ENCODE results near the gene C7orf57.
A peak's percentile ranks its signal among the peaks of the same experiment; 100 is the strongest.

Gene C7orf57

DNA sequence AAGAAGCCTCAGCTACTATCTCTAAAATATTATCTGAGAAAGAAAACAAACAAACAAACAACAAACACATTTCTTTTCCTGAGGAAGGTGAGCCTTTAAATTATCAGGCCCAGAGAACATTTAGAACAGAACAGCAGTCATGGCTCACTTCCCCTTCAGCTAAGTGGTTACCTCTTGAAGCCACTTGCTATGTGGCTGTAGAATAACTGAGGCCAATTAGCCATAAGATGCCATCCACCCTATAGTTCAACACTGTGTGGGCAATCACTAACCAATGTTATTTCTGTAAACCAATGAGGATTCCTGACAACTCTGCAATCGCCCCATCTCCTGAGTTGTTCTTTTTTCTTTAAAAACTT lies 50.1 kb downstream of the C7orf57 start:
- DNase-seq (ENCODE audit: low read depth): no peak

DNA sequence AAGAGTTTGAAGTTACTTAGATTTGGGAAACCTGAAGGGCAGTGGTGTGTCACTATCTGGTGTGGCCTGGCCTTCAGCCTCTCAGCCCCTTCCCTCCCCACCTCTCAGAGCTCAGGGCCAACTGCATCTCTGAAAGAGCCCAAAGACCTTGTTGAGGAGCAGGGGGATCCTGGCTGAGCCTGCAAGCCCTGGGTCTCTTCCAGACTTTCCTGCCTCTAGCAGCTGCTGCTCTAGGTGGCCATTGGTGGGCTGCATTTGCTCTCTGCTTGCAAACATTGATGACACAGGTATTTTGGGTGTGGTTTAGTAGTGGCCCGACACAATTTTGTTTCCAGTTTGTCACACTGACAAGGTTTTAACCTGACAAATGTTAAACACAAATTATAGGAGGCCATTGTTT lies 50.6 kb downstream of the C7orf57 start:
- DNase-seq (ENCODE audit: low read depth): no peak

DNA sequence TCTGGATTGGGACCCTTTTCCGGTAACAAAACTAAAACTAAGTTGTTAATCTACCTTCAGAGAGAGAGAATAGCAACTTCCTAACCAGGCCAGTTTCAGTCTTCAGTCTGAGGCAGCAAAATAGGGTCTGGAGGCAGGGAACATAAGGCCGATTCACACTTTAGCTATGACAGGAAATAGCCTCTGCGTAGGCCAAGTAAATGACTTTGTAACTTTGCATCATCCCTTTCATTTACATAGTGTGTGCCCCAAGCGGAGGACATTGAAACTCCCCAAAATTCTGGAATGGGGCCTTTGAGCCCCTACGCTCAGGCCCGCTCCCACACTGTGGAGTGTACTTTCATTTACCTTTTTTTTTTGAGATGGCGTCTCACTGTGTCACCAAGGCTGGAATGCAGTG lies 52.0 kb downstream of the C7orf57 start:
- DNase-seq (ENCODE audit: low read depth): no peak

DNA sequence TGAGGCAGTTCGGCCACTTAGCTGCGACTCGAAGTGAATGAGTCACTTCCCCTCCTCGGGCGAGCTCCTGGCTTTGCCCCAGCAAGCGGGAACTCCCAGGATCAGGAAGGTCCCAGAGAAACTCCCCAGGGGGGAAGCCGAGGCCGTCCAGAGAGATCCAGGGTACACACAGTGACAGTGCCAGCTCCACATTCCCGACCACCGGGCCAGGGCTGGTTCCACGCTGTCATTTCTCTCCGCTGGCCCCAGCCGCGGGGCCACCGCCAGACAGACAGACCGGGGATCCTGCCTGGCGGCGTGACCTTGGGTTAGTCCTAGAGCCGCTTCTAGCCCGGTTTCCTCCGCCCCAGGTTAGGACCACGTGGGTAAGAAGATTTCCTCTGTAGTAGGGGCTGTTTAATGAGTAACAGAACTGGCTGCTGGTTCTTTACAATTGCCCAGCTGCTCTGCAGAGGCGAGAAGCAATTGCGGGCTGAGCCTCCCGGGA lies 53.3 kb downstream of the C7orf57 start:
- DNase-seq (ENCODE audit: low read depth): no peak

DNA sequence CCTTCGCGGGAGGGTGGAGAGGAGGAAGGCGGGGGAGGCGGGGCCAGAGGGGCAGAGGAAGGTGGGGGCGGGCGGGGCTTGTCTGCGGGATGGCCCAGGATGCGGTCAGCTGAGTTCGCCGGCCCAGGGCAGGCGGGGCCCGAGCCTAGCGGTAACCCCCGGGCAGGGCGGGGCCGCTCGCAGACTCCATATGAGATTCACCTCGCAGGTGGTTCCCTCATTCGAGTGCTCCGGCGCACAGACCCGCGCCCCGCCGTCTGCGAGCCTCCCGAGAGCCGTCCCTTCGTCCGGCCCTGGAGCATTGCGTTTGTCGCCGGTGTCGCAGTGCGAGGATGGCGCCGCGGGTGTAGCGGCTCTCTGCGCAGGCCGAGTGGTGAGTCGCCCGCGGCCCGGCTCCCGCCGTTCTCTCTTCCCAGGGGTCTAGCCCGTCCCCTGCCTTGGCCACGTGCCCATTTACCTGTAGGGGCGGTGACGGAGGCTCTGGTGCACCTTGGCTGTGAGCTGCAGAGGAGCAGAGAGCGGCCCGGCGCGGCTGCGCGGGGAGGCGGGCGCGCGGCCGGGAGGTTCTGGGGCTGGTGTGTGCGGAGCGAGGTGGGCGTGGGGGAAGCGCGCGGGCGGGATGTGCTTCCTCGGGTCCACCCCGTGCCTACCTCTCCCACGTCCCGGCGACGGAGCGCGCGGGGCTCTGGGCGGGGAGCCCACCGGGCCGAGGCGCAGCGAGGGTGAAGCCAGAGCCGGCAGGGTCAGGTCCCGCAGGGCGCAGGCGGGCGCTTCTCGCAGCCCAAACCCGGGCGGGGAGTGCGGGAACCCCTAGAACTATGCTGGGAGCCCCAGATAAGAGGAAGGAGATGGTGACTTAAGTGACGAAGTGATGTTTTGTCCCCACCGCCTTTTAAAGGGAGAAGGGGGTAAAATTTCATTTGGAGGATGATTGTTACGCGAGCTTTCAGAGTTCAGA lies 54.0 kb downstream of the C7orf57 start, which contains the start of gene UPP1:
UPP1 (plus strand) TSS at position 220 of the 958 bp plus-strand sequence. CDS start 5,519 bp downstream, outside the sequence.
- DNase-seq (ENCODE audit: low read depth): peak; percentile 81

DNA sequence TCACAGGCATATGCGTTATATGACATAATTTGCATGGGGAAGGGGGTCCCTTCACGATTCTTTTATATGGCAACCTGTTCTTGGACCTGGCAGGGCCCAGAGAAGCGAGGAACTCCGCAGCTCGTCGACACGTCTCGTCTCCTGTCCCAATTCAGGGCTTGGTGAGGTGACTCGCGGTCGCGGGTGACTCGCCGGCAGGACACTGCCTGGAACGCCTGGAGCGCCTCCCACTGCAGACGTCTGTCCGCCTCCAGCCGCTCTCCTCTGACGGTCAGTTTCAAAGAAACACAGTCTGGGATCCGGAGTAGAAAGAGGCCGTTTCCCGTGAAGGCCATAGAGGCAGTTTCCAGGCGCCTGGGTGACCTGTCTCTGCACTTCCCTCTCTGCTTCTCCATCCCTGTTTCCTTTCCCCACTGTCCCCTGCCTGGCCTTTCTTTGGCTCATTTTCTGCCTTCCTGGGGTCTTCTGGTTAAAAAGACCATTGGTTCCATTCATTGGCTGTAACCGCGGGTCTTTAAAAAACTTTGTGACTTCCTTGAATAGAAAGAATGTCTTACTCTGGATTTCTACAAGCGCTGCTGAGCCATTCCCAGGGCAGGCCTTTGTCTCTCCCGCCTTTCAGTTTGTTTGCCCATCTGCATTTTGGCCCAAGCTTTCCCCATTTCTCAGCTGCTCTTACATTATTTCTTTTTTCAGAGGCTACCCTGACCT lies 54.9 kb downstream of the C7orf57 start:
- no peak for DNase-seq (ENCODE audit: low read depth)

DNA sequence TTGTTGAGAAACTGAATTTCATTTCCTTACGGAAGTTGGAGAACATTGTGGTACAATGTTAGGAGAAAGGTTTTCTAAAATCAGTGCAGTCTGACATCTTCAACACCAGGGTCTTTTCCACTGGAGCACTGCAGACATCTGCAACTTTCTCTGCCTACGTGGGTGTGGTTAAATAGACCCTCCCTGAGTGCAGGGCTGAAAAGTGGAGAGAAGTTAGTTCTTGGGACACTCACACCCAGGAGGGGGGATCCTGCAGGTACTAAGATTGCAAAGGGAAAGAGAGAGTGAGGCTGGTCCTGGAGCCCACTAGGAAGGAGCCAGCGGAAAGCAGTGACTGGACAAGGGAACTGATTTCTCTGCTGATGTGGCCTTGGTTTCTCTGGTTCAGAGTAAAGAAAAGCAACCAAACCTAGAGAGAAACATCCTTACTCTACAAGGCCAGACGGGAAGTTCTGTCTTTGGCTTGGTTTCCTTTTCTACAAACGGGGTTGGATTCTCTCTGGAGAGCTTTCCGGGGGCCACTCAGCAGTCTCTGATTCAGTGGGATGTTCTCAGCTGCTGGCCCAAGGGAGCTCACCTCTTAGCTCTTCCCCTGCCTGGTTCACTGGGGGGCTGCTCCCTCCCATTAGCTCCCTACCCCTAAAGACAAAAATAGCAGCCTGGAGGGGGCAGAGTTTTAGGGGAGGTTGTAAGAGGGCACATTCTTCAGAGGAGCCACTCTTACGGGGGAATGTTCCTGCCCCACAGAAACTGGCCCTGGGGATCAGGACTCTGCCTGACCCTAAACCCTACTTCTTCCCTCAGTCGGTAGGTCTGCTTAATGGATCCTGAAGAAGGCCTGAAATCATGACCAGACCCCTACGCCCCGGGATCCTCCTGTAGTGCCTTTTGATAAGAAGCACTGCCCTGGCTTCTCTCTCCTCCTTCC lies 56.4 kb downstream of the C7orf57 start:
- no peak for DNase-seq (ENCODE audit: low read depth)

DNA sequence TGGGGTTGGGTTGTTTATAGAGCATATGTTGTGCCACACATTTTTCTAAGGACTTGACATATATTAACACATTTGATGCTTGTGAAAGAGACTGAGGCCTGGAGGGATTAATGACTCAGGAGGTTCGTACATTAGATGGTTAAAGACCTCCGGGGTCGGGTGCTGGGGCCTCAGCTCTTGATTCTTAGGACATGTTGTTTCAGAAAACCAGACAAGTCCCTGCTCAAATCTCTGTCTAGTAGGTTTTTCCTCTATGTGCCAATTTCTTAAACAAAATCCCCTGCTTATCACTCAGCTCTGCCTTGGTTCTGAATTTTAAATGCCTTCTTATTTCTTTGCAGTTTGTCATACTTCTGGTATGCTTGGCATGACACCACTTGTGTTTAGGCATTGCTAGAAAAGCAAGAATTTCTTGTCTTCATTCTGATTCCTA lies 59.5 kb downstream of the C7orf57 start:
- DNase-seq (ENCODE audit: low read depth): no peak

DNA sequence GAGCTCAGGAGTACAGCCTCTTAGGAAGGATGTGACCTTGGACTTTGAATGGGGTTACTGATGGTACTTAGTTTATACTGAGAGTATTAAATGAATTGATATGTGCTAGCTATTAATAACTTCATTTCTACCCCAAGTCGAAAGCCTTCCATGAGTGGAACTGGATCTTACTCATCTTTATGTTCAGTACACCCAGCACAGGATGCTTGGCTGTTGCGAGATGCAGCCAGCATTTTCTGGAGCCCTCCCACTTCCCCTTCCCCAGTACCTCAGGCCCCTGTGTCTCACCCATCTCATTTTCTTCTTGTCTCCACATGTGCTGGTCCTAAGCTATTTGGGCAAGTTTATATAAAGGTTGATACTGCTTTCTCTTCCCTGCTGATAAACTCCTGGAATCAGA lies 60.9 kb downstream of the C7orf57 start:
- DNase-seq (ENCODE audit: low read depth): no peak

DNA sequence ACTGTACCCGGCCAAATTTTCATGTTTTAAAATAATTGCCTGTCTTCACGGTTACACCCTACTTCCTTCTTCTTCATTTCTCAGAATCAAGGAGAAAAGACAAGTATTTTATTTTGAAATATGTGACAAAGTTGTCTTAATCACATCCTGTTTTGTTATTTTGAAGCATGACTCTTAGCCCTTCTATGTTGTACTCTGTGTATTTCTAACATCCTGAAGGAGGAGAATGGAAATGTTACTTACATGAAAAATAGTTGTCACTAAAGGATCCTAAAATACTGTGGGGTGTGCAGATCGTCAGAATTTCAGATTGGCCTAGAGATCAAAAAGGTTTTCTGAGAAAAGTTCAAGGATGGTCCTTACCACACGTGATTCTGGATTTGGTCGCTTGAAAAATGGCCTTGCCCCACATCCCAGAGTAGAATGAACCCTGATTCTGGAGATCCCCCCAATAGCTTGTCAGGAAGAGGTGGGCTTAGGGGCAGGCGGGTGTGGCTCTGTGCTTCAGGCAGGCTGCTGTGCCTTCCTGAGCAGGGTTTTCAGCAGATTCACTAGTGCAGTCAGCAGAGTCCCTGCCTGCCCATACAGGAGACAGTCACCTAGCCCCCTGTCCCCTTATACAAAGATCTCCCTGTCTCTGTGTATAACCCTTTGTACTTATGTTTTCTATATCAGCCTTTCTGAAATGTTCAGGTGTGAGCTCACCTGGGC lies 62.3 kb downstream of the C7orf57 start:
- DNase-seq (ENCODE audit: low read depth): no peak

DNA sequence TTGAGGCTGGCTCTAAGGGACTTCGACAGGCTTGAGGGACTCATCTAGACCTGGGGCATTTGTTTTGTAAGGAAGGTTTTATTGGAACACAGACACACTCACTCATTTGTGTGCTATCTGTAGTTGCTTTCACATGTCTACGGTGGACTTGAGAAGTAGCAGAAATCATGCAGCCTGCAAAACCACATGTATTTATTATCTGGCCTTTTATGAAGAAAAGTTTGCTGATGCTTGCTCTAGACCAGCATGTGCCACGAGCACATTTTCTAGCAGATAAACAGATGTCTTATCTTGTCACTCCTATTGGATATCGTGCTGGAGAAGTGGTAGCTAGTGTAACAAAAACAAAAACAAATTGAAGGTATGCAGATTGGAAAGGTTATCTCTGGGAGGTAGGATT lies 63.5 kb downstream of the C7orf57 start:
- DNase-seq (ENCODE audit: low read depth): no peak

DNA sequence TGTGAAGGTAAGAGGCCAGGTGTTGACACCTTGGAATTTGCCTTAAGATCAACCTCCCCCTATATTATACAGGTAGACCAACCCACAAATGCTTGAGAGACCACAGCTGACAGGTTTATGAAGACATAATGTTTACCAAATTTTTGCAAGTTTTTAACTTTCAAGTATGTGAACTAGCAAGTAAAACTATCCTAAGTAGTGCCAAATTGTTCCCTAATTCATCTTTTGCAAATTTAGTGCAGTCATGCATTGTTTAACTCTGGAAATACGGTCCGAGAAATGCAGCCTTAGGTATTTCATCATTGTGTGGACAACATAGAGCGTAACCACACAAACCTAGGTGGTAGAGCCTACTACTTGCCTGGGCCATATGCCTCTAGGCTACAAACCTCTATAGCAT lies 64.4 kb downstream of the C7orf57 start:
- DNase-seq (ENCODE audit: low read depth): no peak

DNA sequence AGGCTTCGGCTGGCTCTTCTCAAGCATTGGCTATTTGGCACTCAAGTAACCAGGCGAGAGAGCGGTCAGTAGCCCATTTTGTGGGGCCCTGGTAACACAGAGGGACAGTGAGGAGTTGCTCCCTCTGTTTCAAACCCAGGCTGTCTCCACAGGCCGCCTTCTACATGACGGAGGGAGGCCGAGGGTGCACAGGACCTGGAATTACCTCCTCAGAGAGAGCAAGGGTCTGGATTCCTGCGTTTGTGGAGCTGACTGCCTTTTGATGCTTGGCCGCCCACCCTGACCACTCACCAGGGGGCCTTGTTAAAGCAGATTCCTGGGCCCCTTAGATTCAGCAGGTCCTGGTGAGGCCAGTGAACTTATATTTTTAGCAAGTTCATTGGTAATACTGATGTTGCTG lies 66.0 kb downstream of the C7orf57 start:
- DNase-seq (ENCODE audit: low read depth): no peak

DNA sequence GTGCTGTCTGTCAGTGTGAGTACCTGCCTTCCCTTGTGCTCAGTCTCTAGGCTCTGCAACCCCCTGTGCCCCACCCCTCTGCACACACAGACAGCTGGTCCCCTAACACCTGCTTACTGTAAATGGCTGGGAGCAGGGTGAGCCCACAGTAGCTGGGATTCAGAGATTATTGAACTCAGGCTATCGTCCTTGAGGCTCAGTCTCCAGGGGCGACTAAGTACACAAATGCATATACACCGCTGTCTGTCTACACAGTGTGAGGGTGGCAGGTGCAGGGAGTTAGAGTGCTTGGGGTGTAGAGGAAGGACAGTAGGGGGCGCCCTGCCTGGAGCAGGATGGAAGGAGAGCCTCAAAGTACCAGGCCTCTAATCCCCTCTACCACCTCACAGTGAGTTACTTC lies 66.6 kb downstream of the C7orf57 start:
- no peak for DNase-seq (ENCODE audit: low read depth)

DNA sequence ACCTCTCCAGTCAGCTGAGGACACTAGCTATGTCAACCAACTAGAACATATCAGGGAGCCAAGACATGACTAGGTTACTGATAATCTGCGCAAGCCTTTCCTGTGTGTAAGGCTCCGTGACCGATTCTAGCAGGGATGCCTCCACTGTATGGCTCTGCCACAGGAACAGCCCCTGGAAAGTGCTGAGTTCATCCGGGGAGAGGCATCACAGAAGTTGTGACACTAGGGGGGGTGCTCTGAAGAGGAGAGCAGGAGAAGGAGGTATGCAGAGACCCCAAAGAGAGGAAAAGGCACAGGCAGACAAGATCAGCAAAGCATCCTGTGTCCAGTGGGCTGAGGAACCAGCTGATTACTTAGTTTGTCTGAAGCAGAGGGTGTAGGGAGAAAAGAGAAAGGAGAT lies 67.2 kb downstream of the C7orf57 start:
- DNase-seq (ENCODE audit: low read depth): no peak

DNA sequence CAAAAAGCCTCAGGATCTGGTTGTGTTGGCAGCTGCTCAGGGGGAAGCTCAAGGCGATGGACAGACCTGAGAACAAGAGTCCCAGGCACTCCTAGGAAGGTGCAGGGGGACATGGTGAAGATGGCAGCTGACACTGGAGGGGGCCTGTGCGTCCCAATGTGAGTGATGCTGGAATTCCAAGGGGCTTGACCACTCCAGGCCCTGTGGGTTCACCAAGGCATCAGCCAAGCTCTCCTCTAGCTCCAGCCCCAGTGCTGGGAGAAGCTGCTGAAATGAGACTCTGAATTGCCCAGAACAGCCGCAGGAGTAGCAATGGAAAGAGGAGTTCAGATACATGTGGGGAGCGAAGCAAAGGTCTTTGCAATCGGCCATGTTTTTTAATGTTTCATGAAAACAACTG lies 69.7 kb downstream of the C7orf57 start:
- DNase-seq (ENCODE audit: low read depth): no peak

DNA sequence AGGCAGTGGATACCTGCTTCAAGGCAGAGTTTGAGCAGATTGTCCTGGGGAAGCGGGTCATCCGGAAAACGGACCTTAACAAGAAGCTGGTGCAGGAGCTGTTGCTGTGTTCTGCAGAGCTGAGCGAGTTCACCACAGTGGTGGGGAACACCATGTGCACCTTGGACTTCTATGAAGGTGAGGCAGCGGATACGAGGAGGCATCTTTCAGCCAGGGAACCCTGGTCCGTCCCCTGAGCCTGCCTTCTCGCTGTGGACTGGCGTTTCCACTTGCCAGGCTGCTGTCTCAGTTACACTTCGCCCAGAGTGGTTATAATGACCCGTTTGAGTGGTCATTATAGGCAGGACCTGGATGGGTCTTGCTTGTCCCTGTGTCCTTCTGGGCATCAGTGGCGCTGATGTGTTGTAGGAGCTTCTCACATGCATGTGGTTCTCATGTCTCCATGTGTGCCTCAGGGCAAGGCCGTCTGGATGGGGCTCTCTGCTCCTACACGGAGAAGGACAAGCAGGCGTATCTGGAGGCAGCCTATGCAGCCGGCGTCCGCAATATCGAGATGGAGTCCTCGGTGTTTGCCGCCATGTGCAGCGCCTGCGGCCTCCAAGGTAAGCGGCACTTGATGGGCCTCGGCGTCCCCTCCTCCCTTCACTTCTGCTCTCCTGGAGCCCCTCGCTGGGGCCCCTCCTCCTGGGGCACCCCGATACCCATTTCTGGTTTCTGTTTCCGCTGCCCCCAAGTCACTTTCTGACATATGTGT lies 71.7 kb downstream of the C7orf57 start:
- DNase-seq (ENCODE audit: low read depth): no peak

DNA sequence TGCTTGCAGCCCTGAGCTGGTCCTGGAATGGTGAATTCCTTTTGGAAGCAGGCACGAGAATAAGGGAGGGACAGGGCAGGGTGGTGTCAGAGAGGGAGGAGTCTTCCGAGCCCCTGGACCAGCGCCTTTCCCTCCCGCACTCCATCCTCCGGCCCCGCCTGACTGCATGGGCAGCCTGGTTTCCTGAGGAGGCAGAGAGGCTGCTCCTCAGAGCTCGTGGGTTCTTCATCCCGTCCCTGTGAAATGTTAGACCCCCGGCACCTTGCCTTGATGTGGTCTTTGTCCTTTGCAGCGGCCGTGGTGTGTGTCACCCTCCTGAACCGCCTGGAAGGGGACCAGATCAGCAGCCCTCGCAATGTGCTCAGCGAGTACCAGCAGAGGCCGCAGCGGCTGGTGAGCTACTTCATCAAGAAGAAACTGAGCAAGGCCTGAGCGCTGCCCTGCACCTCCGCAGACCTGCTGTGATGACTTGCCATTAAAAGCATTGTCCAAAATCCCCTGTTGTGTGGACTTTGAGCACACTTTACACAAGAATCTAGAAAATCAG lies 72.7 kb downstream of the C7orf57 start:
- no peak for DNase-seq (ENCODE audit: low read depth)

DNA sequence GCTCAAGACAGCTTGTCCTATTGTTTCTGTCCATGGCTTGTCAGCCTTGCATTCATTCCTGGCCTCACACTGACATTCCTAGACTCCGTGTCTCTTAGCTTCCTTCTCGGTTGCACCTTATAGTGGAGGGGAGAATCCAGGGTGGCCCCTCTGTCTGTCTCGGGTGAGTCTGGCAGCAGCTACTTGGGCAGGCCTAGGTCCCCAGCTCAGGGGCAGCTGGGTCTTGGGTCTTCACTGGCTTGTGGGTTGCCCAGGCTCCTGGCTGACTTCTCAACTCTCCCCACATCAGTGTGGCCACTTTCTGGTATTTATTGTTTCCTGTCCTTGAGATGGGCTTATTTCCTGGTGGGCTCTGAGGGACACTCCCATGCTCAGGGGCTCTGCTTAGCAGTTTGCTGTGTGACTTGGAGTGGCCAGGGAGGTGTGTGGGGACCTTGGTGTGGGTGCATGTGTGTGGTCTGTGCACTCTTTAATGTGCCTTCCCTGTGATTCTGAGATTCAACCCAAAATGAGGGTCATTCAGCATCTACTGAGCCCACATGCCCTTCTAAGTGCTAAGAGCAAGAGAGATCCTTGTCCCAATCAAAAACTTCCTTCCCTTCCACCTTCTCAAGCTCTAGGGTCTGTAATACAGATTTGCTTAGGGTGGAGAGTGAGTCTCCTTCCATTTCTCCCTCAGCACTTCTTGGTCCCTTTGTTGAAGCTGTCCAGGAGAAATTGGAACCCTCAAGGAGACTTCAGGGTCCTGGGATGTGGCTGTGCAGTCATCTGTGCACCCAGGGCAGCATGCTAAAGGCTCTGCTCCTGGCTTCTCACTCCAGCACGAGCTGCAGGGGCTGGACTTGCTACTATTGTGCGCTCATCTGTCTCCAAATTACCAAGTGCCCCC lies 73.9 kb downstream of the C7orf57 start:
- DNase-seq (ENCODE audit: low read depth): no peak

Data from stimulated activated CD8-positive, alpha-beta memory T cell treated with anti-CD3 and anti-CD28 coated beads, Interleukin-15, amount 100 ng/mL, for 1 hour (primary cell).